Activated CD8-positive, alpha-beta memory T cell treated with anti-CD3 and anti-CD28 coated beads, Interleukin-2, amount 50 U/mL, for 24 hours (primary cell): ENCODE measurements around the gene QTRT2.
A peak's percentile ranks its signal among the peaks of the same experiment; 100 is the strongest.

Source experiments
- DNase-seq: peaks from one replicate; pipeline ENCODE4 v3.0.0-alpha.2; 2020; ENCODE audit errors: extremely low read depth

QTRT2 gene

DNA sequence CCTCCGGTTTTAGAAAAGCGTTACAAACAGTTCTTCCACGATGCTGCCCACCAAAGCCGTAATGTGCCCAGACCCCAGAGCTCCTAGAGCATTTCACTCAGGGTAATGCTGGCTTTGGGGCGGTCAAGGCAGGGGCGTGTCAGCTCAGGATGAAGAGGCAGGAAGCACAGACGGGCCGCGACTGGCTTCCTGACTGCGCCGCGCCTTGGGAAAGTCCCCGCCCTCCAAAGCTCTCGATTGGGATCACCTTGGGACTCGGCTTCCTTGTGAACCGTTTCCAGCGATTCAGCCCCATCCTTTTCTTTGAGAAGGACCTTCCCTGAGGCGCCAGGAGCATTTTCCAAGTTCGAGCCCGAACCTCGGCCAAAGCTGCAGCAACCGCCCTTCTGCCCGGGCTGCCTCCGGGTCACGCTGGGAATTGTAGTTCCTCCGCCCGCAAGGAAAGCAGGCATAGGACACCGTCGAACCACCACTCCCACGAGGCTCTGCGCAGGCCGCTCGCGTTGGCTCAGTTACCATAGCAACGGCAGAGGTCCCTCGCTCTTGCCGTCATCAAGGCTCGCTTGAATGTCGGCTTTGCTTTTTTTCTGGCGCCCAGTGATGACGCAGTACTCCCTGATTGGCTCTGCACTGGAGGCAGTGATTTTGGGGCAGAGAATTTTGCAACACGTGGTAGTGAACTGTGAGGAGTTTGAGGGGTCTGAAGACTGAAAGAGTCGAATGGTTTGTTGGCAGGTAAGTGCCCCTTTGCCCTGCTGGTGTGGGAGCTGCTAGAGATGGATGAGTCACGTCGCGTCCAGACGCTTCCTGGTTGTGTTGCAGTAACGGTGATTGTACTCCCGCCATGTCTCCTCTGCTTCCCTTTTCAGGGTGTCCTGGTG, at the start of gene QTRT2, which contains the start of gene CCDC191:
TSS of gene QTRT2 (plus strand) at position 608 of the 881 bp plus-strand sequence. CDS start 8,521 bp downstream, outside the sequence.
TSS of gene CCDC191 (minus strand) at position 397 of the 881 bp plus-strand sequence. CDS start at position 337, 60 bp downstream.
- DNase-seq: peak; percentile 99

DNA sequence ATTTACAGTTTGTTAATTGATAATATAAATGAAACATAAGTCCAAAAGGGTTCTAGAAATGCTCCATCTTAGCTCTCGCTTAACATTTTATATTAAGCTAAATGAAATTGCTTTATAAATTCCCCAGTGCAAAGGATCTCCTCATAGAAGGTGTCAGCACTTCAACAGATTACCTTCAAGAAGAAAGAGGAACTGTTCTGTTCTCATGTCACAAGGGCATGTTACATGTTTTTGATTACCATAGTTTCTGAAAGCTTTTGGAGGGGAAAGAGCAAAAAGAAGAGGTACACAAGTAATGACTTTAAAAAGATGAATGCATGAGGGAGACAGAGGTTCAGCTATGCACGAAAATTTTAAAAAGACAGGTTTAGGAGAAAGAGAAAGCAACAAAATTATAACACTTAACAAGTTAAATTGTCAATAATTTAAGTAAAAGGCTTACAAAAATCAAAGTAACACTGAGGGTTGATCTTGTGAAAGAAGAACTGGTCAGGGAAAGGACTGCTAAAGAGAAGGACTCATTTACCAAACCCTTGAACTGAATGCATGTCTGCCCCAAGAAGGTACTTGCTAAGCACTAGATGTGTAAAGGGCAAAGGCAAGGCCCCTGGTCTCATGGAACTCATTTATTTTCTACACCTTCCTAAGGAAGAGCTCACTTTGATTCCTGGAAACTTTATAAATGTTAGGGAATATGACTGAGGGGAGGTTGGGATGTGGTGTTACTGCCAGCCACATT, 45.3 kb upstream of the QTRT2 start:
- no peak for DNase-seq

DNA sequence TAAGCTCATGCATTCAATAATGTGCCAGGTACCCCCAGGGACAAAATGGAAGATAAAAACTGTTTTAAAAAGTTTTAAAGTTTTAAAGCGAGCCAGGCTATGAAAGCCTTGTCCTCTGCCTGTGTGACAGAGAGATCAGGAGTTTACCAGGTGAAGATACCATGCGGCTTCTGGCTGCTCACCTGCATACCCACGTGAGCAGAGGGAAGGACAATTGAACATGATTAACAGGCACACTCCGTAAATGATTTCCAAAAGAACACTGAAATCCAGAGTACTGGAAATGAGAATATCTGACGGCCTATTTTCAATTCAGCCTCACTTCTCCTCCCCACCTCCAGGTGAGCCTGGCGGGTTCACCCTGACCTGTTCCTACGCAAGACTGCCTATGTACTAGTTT, 42.3 kb upstream of the QTRT2 start:
- no peak for DNase-seq

DNA sequence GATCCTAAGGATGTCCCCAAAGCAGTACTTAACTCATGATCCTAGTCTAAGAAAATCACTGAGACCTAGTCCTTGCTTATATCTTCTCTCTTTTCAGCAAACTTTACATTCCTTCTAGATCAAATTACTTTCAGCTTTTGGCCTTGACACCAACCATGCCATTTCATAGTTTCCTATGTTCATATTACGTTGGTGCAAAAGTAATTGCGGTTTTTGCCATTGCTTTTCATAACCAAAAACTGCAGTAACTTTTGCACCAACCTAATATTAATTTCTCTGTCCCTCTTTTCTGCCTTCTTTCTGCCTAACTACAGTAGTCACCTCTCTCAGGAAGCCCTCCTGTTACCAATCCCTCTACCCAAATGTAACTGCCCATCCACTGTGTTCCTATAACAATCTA, 37.1 kb upstream of the QTRT2 start:
- no peak for DNase-seq

DNA sequence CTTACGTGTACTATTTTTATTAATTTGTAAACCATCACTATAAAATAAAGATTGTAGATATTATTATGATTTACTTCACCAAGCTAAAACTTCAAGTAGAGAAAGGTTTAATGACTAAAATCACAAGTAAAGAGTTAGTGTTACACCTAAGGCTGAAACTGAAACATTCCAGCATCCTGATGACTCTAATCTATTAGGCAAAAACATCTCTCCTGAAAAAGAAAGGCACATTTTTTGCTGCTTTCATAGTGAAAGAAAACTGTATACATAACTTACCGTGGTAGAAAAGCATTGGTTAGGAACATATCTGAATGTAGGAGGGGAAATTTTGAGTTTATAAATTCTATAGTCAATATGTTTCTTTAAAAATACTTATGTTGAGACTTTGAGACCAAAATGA, 35.6 kb upstream of the QTRT2 start:
- DNase-seq: no peak

DNA sequence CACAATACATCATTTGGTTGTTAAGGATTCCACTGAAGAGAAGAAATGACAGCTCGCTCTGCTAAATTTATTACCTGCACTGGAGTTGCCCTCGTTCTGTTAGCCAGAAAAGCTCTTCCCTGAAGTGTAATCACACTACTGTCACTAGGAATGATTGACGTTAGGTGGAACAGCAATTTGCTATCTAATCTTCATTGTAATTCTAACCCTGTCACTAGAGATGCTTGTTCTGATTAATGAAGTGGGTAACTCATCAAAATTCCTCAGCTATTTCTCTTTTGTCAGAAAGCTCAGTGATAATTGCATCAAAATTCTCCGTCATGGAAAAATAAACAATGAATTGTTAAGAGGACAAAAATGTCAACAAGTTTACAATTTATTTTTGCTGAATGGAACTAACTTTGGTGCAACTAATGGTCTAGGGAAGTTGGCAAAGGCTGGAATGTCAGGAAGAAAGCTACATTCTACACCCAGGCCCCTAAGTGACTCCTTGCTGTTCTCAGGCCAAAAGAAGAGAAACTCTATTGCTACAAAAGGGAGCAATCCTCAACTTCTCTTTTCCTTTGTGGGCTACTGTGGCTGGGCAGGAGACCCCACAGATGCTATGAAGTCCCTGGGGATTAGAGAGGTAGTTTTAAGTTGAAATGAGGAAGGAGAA, 34.3 kb upstream of the QTRT2 start:
- DNase-seq: no peak

DNA sequence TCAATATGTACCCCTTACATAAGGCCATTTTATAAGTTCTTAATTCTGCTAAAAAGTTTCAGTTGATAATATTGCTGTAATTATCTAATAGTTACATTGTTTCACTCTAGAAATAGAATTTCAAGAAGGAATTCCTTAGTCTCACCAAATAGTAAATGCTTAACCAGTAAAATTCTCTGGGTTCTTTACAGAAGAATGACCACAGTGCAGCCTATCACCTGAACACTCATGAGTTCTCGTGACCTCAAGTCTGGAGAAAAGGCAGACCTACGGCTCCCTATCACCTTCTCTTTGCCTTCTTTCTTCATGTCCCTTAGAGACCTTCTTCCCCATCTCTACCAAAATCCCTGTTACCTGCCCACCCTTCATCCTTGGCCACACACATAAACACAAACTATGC, 31.1 kb upstream of the QTRT2 start:
- DNase-seq: no peak

DNA sequence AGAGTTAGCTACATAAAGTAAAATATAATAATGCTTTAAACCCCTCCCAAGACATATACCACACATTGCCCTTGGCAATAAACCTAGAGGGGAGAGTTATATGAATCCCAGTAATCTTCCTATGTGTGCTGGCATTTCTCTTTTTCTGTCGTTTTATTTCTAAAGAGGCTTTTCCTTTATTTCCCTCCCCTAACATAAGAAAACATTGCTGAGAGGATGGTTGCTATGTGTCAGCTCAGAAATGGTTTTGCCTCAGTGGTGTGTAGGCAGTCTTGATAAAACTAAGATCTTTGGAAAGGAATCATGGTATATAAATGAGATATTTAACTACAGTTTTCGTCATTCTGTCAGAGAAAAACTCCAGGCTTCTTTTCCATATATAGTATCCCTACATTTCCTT, 30.2 kb upstream of the QTRT2 start:
- no peak for DNase-seq

DNA sequence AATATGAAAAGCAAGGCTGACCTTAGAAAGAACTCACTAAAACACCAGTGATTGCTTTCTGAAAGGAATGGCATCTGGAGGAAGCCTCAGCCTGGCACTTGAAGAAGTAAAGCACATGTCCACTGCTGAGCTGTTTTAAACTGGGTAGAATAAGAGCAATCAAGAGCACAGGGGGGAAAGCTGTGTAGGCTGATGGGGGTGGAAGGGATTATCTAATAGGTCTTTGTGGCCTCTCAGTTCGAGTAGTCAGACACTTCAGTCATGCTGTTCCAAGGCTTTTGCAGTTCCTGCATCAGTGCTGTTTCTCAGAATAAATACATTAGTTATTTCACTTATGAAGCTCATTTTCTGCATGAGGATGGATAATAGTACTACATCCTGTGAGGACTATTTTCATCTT, 22.8 kb upstream of the QTRT2 start:
- no peak for DNase-seq

DNA sequence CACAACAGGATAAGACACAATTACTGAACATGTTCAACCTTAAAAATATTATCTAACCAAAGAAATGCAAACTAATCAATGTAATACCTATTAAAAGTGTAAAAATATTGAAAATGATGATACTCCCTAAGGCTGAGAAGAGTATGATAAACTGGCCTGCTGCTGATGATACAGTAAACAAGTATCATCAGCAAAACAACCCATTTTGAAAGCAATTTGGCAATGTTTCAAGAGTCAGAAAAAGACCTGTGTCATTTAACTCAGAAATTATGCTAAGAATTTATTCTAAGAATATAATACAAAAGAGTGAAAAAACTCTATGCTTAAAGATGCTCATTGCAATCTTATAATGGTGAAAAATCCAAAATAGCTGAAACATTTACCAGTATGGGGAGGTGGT, 22.3 kb upstream of the QTRT2 start:
- DNase-seq: no peak

DNA sequence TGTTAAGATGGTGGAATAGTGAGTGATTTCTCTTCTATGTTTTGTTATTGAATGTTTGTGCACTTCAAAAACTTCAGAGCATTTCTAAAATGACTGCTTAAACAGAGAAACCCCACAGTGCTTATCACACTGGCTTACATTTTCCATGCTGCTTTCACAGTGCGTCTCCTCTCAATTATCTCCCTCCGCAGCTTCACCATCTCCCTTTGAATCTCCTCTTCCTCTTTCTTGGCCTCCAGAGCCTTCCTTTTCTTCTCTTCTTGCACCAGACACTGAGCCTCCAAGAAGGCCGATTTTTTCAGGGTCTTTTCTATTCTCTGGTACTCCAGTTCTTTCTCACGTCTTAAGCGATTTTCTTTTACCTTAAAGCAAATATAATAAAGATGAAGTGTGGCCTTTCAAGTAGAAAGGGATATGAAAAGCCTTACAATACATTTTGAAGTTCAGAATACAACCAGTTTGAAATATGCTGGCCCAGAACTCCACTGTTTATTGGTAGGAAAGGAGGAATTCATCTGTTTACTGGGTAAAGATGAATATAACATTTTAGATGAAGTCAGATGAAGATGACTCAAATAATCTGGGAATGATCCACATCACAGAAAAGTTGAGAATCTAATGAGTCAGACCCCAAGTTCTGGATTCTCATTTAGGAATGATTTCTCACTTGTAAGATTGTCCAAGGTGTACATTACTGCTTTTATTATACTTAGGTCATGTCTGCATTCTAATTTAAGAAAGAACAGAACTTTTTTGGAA, 21.6 kb upstream of the QTRT2 start:
- DNase-seq: no peak

DNA sequence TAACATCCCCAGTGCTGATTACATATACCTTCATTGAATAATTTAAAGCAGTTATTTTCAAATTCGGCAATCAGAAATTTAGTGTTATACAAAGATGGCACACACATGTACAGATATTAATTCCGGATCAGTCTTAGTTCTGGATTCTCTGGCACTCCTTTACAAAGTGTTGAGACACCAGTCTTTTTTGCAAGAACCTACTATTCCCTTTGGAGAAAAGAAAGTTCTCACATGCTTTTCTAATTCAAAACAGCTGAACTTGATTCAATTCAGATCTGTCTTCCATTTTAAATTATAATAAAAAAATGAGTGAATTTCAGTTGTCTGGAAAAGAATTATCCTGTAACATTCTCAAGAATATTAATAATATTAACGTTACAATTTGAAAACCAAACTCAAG, 20.6 kb upstream of the QTRT2 start:
- no peak for DNase-seq

DNA sequence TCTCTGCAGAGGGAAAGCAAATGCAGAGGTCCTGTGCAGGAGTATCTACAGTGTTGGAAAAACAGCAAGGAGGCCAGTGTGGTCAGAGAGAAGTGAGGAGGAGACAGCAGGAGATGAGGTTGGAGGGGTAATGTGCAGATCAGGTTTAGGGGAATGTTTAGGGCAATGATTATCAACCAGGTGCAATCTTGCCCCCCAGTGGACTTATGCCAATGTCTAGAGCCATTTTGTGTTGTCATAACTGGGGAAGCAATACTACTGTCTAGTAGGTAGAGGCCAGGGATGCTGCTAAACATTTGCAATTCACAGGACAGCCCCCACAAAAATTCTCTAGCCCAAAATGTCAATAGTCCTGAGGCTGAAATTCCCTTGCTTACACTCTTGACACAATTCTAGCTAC, 13.3 kb upstream of the QTRT2 start:
- DNase-seq: no peak

DNA sequence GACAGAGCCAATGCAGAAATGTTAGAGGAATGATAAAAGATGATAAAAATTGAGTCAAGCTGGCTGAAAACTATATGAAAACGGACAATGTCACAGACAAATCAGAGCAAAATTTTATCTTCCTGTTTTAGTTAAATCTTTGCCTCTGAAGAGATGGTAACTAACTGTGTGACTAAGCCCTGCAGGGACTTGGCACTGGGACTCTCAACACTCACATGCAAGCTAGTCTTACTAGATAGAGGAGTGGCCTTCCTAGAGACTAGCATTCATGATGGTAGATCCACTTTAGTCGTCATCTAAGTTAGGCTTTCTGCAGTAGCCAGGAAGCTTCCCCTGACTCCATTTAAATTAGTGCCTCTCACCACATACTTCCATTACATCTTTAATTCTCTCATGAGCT, 4.3 kb upstream of the QTRT2 start:
- DNase-seq: no peak

DNA sequence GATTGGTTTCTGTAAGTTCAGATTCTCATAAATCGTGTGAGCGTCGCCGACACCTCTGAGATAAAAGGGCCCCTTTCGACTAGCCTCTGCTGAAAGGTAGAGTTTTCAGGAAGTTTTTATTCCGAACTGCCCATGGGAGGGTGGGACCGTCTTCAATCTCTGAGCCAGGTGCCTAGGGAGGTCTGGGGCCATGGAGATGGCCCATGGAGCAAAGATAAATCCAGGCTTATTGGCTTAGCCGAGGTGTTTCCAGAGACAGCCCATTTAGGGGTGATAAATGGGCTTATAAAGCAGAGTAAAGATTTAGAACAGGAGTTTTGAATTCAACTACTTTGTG, 442 bp downstream of the QTRT2 start:
- no peak for DNase-seq

DNA sequence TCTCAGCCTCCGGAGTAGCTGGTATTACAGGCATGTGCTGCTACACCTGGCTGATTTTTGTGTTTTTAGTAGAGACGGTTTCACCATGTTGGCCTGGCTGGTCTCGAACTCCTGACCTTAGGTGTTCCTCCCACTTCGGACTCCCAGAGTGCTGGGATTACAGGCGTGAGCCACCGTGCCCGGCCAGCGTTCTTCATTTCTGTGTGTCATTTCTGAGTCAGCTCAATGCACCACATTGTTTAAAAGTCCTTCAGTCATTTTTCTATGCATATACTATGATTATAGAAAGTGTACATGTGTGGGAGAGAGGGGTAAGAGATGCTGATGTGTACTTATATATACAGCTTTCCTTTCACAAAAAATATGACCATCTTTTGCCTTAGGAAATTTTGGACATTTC, 2.1 kb downstream of the QTRT2 start:
- no peak for DNase-seq

DNA sequence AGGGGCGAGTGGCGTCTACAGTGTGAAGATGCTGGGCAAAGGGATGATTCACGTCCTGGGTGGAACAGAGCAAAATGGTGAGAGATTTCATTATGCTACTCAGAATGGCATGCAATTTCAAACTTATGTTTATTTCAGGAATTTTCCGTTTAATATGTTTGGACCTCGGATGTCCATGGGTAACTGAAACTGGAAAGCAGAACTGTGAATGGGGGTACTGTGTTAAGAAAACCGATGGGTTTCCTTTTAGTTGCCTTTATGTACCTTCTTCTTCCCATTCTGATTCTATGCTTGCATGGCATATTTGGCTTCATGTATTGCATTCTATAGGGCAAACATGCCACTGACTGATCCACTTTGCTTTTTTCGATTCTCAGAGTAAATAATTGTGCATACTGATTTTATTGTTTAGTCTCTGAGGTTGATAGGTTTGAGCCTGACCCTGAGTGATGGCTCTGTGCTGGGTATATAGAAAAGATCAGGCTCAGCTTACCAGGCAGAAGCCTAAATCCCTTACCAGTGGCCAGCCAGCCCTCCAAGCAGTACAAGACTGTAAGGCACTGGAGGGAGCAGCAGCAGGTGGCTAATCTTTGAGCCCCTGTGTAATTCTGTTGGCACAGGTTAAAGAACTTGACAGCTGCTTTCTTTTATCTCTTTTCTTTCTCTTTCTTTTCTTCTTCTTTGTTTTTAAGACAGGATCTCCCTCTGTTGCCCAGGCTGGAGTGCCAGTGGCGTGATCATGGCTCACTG, 4.5 kb downstream of the QTRT2 start:
- no peak for DNase-seq

DNA sequence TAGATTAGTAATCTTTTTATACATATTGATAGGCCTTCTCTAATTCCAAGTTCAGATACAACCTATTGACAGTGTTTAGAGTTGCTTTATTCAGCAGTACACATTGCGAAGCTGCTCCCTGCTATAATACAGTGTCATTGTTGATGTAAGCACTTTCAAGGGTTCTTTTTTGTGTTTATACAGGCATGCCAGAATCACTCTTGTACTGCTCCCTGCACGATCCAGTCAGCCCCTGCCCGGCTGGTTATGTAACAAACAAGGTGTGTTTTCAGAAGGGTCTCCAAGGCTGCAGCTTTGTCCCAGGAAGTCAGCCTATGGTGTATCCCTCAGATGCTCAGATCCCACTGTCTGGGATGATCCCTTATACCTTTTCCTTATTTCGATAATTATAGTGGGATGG, 11.3 kb downstream of the QTRT2 start:
- DNase-seq: no peak

DNA sequence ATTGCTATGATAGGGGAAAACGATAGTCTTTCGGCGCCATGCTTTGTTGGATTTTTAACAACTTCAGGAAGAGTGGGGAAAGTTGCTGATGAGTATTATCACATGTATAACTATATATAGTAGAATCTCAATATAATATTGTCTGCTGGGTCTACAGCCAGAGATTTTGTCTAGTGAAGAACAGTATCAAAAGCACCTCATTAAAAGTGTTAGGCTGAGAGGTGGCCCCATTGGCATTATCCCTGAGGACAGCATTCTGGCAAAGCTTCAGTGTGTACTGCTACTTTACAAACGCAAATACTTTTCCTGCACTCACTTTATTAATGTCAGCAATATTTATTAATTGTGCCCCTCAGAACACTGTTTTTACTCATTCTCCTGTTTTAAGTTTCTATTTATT, 11.8 kb downstream of the QTRT2 start:
- no peak for DNase-seq

DNA sequence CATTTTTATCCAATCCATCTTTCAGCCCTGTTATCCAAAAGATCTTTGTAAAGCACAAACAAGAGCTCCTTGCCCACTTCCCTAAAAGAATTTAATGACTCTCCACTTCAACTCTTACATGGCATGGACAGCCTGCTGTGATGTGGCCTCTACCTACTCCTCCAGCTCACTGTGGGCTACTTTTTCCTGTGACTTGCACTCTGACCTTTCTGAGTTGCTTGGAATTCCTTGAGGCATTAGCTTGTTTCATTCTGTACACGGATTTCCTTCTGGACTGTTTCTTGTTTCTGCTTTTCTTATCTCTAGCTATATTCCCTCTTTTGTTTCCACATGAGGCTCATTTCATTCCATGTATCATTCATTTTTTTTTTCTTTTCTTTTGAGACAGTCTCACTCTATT, 15.2 kb downstream of the QTRT2 start:
- no peak for DNase-seq

DNA sequence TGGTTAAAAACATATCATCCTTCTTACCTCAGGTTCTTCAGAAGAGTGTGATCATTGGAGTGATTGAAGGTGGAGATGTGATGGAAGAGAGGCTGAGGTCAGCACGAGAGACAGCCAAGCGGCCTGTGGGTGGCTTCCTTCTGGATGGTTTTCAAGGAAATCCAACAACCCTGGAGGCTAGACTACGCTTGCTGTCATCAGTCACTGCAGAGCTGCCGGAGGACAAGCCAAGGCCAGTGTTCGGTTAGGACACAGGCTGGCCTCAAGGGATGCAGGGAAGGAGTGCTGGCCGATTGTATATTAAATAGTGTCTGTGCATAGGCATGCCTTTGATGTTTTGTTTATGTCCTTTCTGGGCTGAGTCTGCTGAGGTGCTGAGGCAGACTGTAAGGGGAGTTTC, 20.2 kb downstream of the QTRT2 start:
- DNase-seq: no peak
